Esophagus squamous epithelium (tissue), 4 donors: ENCODE data around the gene GJA9.

Experiments used
- POLR2A ChIP-seq, 4 donors: fragments of 450-650 bp; IDR thresholded peaks; one replicate each; pipeline ENCODE4 v1.6.1; 2017; ENCODE audit warnings: antibody characterized with exemption in 4 of 4, mild to moderate bottlenecking in 4 of 4, moderate library complexity in 3 of 4
- TF ChIP-seq, protein P1 (sequence below), 6 experiments: fragments of 450-650 bp in 4 of 6; fragments of 200-600 bp in 2 of 6; sonication (generic) in 2 of 6; IDR thresholded peaks; one replicate each; pipeline ENCODE4 v1.5.1; 2016 to 2019; ENCODE audit warnings: antibody characterized with exemption in 6 of 6, mild to moderate bottlenecking in 4 of 6, moderate library complexity in 4 of 6

DNA sequence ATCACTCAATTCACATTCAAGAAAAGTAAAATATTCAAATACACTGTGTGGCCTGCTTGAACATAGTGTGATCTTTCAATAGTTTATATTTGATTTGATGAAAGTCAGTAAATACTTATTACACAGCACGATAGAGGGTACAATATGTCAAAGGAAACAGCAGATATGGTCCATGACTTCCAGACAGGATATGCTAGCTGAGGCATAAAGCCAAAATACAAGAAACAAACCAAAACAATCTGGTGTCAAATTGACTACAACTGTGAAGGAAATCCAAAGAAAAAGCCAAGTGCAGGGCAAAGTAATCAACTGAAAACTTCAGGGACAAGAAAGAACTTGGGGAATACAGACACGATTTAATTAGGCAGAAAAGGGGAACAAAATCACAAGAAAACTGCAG, 41.1 kb downstream of the GJA9 start:
- TF ChIP-seq, protein P1, sequence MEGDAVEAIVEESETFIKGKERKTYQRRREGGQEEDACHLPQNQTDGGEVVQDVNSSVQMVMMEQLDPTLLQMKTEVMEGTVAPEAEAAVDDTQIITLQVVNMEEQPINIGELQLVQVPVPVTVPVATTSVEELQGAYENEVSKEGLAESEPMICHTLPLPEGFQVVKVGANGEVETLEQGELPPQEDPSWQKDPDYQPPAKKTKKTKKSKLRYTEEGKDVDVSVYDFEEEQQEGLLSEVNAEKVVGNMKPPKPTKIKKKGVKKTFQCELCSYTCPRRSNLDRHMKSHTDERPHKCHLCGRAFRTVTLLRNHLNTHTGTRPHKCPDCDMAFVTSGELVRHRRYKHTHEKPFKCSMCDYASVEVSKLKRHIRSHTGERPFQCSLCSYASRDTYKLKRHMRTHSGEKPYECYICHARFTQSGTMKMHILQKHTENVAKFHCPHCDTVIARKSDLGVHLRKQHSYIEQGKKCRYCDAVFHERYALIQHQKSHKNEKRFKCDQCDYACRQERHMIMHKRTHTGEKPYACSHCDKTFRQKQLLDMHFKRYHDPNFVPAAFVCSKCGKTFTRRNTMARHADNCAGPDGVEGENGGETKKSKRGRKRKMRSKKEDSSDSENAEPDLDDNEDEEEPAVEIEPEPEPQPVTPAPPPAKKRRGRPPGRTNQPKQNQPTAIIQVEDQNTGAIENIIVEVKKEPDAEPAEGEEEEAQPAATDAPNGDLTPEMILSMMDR (IDR thresholded peaks at IDR 0.05): no peak
- TF ChIP-seq POLR2A (IDR thresholded peaks at IDR 0.05): no peak
